ENCODE results near the gene SERPINB5. TPM values are rescaled to one million over a fixed set of nuclear protein-coding genes. Genes with fewer than 3 reads are reported as not detected.
"Not testable (repeated sequence)": the region's sequence is repeated elsewhere in the genome, so short reads cannot be mapped to it uniquely, and the experiment has no call there.

The SERPINB5 gene
- total RNA-seq, 1 donor from 2014 or later = not detected

GRCh38 chr18:63449426-63449825 is 27.3 kb upstream of the SERPINB5 start:
- Mint-ChIP-seq H3K27ac (no peak overlapping the region), H3K27me3 (ENCODE audit: insufficient read depth, low read depth) (no peaks in the 10 kb centered on the region), H3K9me3 (no peaks in the 10 kb centered on the region), H3K36me3 (no peaks in the 10 kb centered on the region), H3K4me1 (no peaks in the 10 kb centered on the region), H3K4me3 (no peak overlapping the region)
- no peaks in the 10 kb centered on the region for H3K27me3 ChIP-seq
- H3K9ac ChIP-seq = no peak overlapping the region
- no peak overlapping the region for H3K27ac ChIP-seq
- DNase-seq (ENCODE audit: low spot score) = no peak
- no peaks in the 10 kb centered on the region for H3F3A ChIP-seq (ENCODE audit: low read depth)
- H2AFZ ChIP-seq (replicated peaks) = no peak overlapping the region
- no peak overlapping the region for H3K4me2 ChIP-seq
- no peaks in the 10 kb centered on the region for H3K79me2 ChIP-seq (ENCODE audit: low read depth)
- H3K4me1 ChIP-seq = no peaks in the 10 kb centered on the region
- no peaks in the 10 kb centered on the region for H4K20me1 ChIP-seq (ENCODE audit: low read depth)
- no peaks in the 10 kb centered on the region for H3K36me3 ChIP-seq
- H3K9me3 ChIP-seq (ENCODE audit: low read depth) = no peaks in the 10 kb centered on the region
- H3K4me3 ChIP-seq = no peak overlapping the region
- TF ChIP-seq EZH2 (IDR thresholded peaks at IDR 0.05) = no peak
- TF ChIP-seq CTCF (IDR thresholded peaks at IDR 0.05) = no peak
- TF ChIP-seq EZH2phosphoT487 (IDR thresholded peaks at IDR 0.05) = no peak

- H3K9me3 Mint-ChIP-seq = no peaks in the 10 kb centered on the region
- no peaks in the 10 kb centered on the region for H3K36me3 Mint-ChIP-seq
- Histone ChIP-seq H3K36me3 (no peaks in the 10 kb centered on the region), H3K79me2 (ENCODE audit: low read depth) (no peaks in the 10 kb centered on the region), H2AFZ (replicated peaks) (no peak overlapping the region), H3K4me3 (no peak overlapping the region), H3K9me3 (ENCODE audit: low read depth) (no peaks in the 10 kb centered on the region), H3K4me1 (no peaks in the 10 kb centered on the region), H4K20me1 (ENCODE audit: low read depth) (no peaks in the 10 kb centered on the region), H3K4me2 (no peak overlapping the region), H3F3A (ENCODE audit: low read depth) (no peaks in the 10 kb centered on the region), H3K27me3 (no peaks in the 10 kb centered on the region), H3K9ac (no peak overlapping the region), H3K27ac (no peak overlapping the region)
- no peak overlapping the region for H3K27ac Mint-ChIP-seq
- no peak for TF ChIP-seq EZH2 (IDR thresholded peaks at IDR 0.05)
- TF ChIP-seq EZH2phosphoT487 (IDR thresholded peaks at IDR 0.05) = no peak
- TF ChIP-seq CTCF (IDR thresholded peaks at IDR 0.05) = no peak
- no peaks in the 10 kb centered on the region for H3K27me3 Mint-ChIP-seq (ENCODE audit: insufficient read depth, low read depth)
- no peak overlapping the region for H3K4me3 Mint-ChIP-seq
- DNase-seq (ENCODE audit: low spot score) = no peak
- H3K4me1 Mint-ChIP-seq = no peaks in the 10 kb centered on the region
Measured at GRCh38 chr18:63451799-63452660, 24.7 kb upstream of the SERPINB5 start.

GRCh38 chr18:63452751-63453150 is 24.0 kb upstream of the SERPINB5 start:
- H3K36me3 ChIP-seq; H3F3A ChIP-seq (ENCODE audit: low read depth); H3K9me3 Mint-ChIP-seq; H3K4me3 ChIP-seq; H3K27me3 Mint-ChIP-seq (ENCODE audit: insufficient read depth, low read depth); H3K4me1 Mint-ChIP-seq; H3K27me3 ChIP-seq; H3K27ac ChIP-seq; H3K27ac Mint-ChIP-seq; H3K9me3 ChIP-seq (ENCODE audit: low read depth); H3K4me2 ChIP-seq; H4K20me1 ChIP-seq (ENCODE audit: low read depth); DNase-seq (ENCODE audit: low spot score); H3K36me3 Mint-ChIP-seq; H3K4me1 ChIP-seq; H3K9ac ChIP-seq; H3K4me3 Mint-ChIP-seq; H2AFZ ChIP-seq (replicated peaks); H3K79me2 ChIP-seq (ENCODE audit: low read depth): not testable (repeated sequence)

GRCh38 chr18:63454497-63454896 is 22.3 kb upstream of the SERPINB5 start:
- Histone ChIP-seq H3K4me2 (no peak overlapping the region), H2AFZ (replicated peaks) (no peak overlapping the region), H3K9ac (no peak overlapping the region), H3K79me2 (ENCODE audit: low read depth) (no peaks in the 10 kb centered on the region), H3F3A (ENCODE audit: low read depth) (no peaks in the 10 kb centered on the region), H3K9me3 (ENCODE audit: low read depth) (no peaks in the 10 kb centered on the region), H3K4me1 (no peaks in the 10 kb centered on the region), H4K20me1 (ENCODE audit: low read depth) (no peaks in the 10 kb centered on the region), H3K36me3 (no peaks in the 10 kb centered on the region), H3K27ac (no peak overlapping the region), H3K27me3 (no peaks in the 10 kb centered on the region), H3K4me3 (no peak overlapping the region)
- no peak for TF ChIP-seq EZH2 (IDR thresholded peaks at IDR 0.05)
- TF ChIP-seq EZH2phosphoT487 (IDR thresholded peaks at IDR 0.05) = no peak
- TF ChIP-seq CTCF (IDR thresholded peaks at IDR 0.05) = no peak
- no peaks in the 10 kb centered on the region for H3K27me3 Mint-ChIP-seq (ENCODE audit: insufficient read depth, low read depth)
- no peak overlapping the region for H3K27ac Mint-ChIP-seq
- H3K4me3 Mint-ChIP-seq = no peak overlapping the region
- no peak for DNase-seq (ENCODE audit: low spot score)
- H3K4me1 Mint-ChIP-seq = no peaks in the 10 kb centered on the region
- H3K9me3 Mint-ChIP-seq = no peaks in the 10 kb centered on the region
- H3K36me3 Mint-ChIP-seq = no peaks in the 10 kb centered on the region

Measured in neural progenitor cell (in vitro differentiated cells).